RPMI7951 (cell line): ENCODE results near the gene SLC37A1. TPM values are rescaled to one million over a fixed set of nuclear protein-coding genes. Genes with fewer than 3 reads are reported as not detected.
"Not testable (repeated sequence)": the region's sequence is repeated elsewhere in the genome, so short reads cannot be mapped to it uniquely, and the experiment has no call there.

Source experiments
- DNase-seq: peaks from one replicate; pipeline ENCODE4 v3.0.0-alpha.2; 2012; ENCODE audit warnings: low read depth
- total RNA-seq: library from RNA; depleted of rRNA; stranded (reverse); fragments of >200 nt; shearing (Covaris generic); gene quantifications from 2 replicates; pipeline ENCODE4 v1.2.3, GENCODE V29; 2014

The SLC37A1 gene
- total RNA-seq, 1 experiment from 2014 or later = 0.24 TPM

- no peak for DNase-seq
These were observed 78.6 kb downstream of the SLC37A1 start for GRCh38 chr21:42592156-42592820.

- DNase-seq = peak; percentile 34
These were observed 79.6 kb downstream of the SLC37A1 start for GRCh38 chr21:42593007-42593814.

GRCh38 chr21:42594616-42595282, 81.1 kb downstream of the SLC37A1 start:
- no peak for DNase-seq

GRCh38 chr21:42595283-42596187, 81.9 kb downstream of the SLC37A1 start:
- DNase-seq = no peak

GRCh38 chr21:42596657-42597056, 83.0 kb downstream of the SLC37A1 start:
- no peak for DNase-seq

GRCh38 chr21:42597487-42598158, 84.0 kb downstream of the SLC37A1 start:
- no peak for DNase-seq

- no peak for DNase-seq
These were observed 84.6 kb downstream of the SLC37A1 start for GRCh38 chr21:42598159-42598735.

- DNase-seq = no peak
These were observed 85.8 kb downstream of the SLC37A1 start for GRCh38 chr21:42599486-42599885.

- no peak for DNase-seq
These were observed 86.3 kb downstream of the SLC37A1 start for GRCh38 chr21:42599962-42600361.

- DNase-seq = no peak
These were observed 88.0 kb downstream of the SLC37A1 start for GRCh38 chr21:42601656-42602055.

GRCh38 chr21:42607102-42607501, 93.5 kb downstream of the SLC37A1 start:
- DNase-seq = no peak

GRCh38 chr21:42607525-42608102, 94.0 kb downstream of the SLC37A1 start:
- no peak for DNase-seq

- DNase-seq = no peak
These were observed 94.8 kb downstream of the SLC37A1 start for GRCh38 chr21:42608446-42608845.

GRCh38 chr21:42609811-42610210, 96.2 kb downstream of the SLC37A1 start:
- no peak for DNase-seq

- no peak for DNase-seq
These were observed 98.2 kb downstream of the SLC37A1 start for GRCh38 chr21:42611852-42612251.

- no peak for DNase-seq
These were observed 98.7 kb downstream of the SLC37A1 start for GRCh38 chr21:42612390-42612789.

GRCh38 chr21:42613756-42614155, 100.1 kb downstream of the SLC37A1 start:
- DNase-seq = no peak

- no peak for DNase-seq
These were observed 100.7 kb downstream of the SLC37A1 start for GRCh38 chr21:42614396-42614795.

- DNase-seq = peak; percentile 22
These were observed 101.2 kb downstream of the SLC37A1 start for GRCh38 chr21:42614811-42615351.

- DNase-seq = not testable (repeated sequence)
These were observed 101.7 kb downstream of the SLC37A1 start for GRCh38 chr21:42615377-42615776.
